Measurements from ENCODE around the gene SOX10. TPM values are rescaled to one million over a fixed set of nuclear protein-coding genes. Genes with fewer than 3 reads are reported as not detected.

SOX10 gene
- total RNA-seq, 1 experiment from 2014 or later = 2.7 TPM

DNA sequence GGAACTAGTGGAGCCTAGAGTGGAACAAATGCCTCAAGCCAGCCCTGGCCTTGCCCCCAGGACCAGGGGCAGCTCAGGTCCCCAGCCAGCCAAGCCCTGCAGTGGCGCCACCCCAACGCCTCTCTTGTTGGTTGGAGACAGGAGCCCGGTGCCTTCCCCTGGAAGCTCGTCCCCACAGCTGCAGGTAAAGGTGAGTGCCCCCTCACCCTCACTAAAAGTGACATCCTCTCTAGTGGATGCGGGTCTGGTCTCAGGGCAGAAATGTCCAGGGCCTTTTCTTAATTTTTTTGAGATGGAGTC, 56.8 kb downstream of the SOX10 start:
- Mint-ChIP-seq H3K36me3 (peaks cover 14% of the 10 kb centered on the region), H3K27me3 (ENCODE audit: low read depth) (no peaks in the 10 kb centered on the region; the same call in 1 of the 2 replicates), H3K4me3 (no peak overlapping the region), H3K4me1 (no peaks in the 10 kb centered on the region), H3K27ac (no peak overlapping the region), H3K9me3 (no peaks in the 10 kb centered on the region)
- ChIA-PET CTCF (interaction anchor here (2.7 kb wide), 1 partner anchor 64 kb away, joined by 9 read pairs; no protein-coding TSS in a partner anchor), POLR2A (no interaction called here)
- DNase-seq (ENCODE audit: low spot score) (no peak), ATAC-seq (no peak)
- no peak for TF ChIP-seq GRHL2 (CRISPR knock-in tag; IDR thresholded peaks at IDR 0.05; ENCODE audit: insufficient replicate concordance, severe bottlenecking)
- TF ChIP-seq ZNF121 (CRISPR knock-in tag; IDR thresholded peaks at IDR 0.05) = no peak
- TF ChIP-seq NFATC4 (CRISPR knock-in tag; IDR thresholded peaks at IDR 0.05) = no peak
- TF ChIP-seq CREB1 (CRISPR knock-in tag; IDR thresholded peaks at IDR 0.05) = no peak
- TF ChIP-seq PREB (CRISPR knock-in tag; IDR thresholded peaks at IDR 0.05; ENCODE audit: borderline replicate concordance) = no peak
- TF ChIP-seq ERG (CRISPR knock-in tag; IDR thresholded peaks at IDR 0.05) = no peak
- no peak for TF ChIP-seq FOXJ3 (CRISPR knock-in tag; IDR thresholded peaks at IDR 0.05; ENCODE audit: borderline replicate concordance)
- TF ChIP-seq PRRX2 (CRISPR knock-in tag; IDR thresholded peaks at IDR 0.05) = no peak
- no peak for TF ChIP-seq IRF2 (CRISPR knock-in tag; IDR thresholded peaks at IDR 0.05; ENCODE audit: borderline replicate concordance, low read depth)
- TF ChIP-seq, protein P1, sequence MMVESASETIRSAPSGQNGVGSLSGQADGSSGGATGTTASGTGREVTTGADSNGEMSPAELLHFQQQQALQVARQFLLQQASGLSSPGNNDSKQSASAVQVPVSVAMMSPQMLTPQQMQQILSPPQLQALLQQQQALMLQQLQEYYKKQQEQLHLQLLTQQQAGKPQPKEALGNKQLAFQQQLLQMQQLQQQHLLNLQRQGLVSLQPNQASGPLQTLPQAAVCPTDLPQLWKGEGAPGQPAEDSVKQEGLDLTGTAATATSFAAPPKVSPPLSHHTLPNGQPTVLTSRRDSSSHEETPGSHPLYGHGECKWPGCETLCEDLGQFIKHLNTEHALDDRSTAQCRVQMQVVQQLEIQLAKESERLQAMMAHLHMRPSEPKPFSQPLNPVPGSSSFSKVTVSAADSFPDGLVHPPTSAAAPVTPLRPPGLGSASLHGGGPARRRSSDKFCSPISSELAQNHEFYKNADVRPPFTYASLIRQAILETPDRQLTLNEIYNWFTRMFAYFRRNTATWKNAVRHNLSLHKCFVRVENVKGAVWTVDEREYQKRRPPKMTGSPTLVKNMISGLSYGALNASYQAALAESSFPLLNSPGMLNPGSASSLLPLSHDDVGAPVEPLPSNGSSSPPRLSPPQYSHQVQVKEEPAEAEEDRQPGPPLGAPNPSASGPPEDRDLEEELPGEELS (CRISPR knock-in tag; IDR thresholded peaks at IDR 0.05) = no peak
- no peak for TF ChIP-seq MLX (CRISPR knock-in tag; IDR thresholded peaks at IDR 0.05)
- no peak for TF ChIP-seq IRF1 (CRISPR knock-in tag; IDR thresholded peaks at IDR 0.05)
- no peak for TF ChIP-seq ZNF423 (CRISPR knock-in tag; IDR thresholded peaks at IDR 0.05)
- TF ChIP-seq FOXK1 (CRISPR knock-in tag; IDR thresholded peaks at IDR 0.05) = no peak
- TF ChIP-seq TP53 (CRISPR knock-in tag; IDR thresholded peaks at IDR 0.05) = no peak
- TF ChIP-seq ZNF281 (CRISPR knock-in tag; IDR thresholded peaks at IDR 0.05) = no peak
- no peak for TF ChIP-seq SMAD4 (CRISPR knock-in tag; IDR thresholded peaks at IDR 0.05)
- no peak for TF ChIP-seq CDX4 (CRISPR knock-in tag; IDR thresholded peaks at IDR 0.05; ENCODE audit: borderline replicate concordance)
- no peak for TF ChIP-seq ZNF317 (CRISPR knock-in tag; IDR thresholded peaks at IDR 0.05; ENCODE audit: borderline replicate concordance, low read depth)

All from WTC11 (cell line).